RWPE1 (cell line): ENCODE data around the gene SAMD4A.

Experiments
- CTCF ChIA-PET: fragments of 350-600 bp; sonication (Branson Sonifier 250); formaldehyde crosslinking; extraction: SDS; loops from one replicate; lab custom pipeline; 2021; lab: Yijun Ruan, JAX
- POLR2A ChIA-PET: fragments of 400-600 bp; formaldehyde crosslinking; extraction: SDS; loops from one replicate; lab custom pipeline; 2020; ENCODE audit warnings: antibody characterized with exemption; ENCODE audit not compliant: low non-redundant PET; lab: Yijun Ruan, JAX
- DNase-seq: peaks from one replicate; pipeline ENCODE4 v3.0.0; 2012; ENCODE audit warnings: low spot score
- H3K27ac ChIP-seq: fragments of 450-650 bp; 2 replicates; pipeline ENCODE4 v1.5.1; 2017
- TF ChIP-seq, protein P1 (sequence below): fragments of 450-650 bp; conservative IDR thresholded peaks from 2 replicates; pipeline ENCODE4 v1.5.1; 2017; ENCODE audit warnings: low read depth, mild to moderate bottlenecking

Gene SAMD4A

GRCh38 chr14:54688229-54688628, 121.3 kb downstream of the SAMD4A start:
- DNase-seq: no peak
- TF ChIP-seq, protein P1, sequence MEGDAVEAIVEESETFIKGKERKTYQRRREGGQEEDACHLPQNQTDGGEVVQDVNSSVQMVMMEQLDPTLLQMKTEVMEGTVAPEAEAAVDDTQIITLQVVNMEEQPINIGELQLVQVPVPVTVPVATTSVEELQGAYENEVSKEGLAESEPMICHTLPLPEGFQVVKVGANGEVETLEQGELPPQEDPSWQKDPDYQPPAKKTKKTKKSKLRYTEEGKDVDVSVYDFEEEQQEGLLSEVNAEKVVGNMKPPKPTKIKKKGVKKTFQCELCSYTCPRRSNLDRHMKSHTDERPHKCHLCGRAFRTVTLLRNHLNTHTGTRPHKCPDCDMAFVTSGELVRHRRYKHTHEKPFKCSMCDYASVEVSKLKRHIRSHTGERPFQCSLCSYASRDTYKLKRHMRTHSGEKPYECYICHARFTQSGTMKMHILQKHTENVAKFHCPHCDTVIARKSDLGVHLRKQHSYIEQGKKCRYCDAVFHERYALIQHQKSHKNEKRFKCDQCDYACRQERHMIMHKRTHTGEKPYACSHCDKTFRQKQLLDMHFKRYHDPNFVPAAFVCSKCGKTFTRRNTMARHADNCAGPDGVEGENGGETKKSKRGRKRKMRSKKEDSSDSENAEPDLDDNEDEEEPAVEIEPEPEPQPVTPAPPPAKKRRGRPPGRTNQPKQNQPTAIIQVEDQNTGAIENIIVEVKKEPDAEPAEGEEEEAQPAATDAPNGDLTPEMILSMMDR: no peak
- 0 out of 2 replicates have a peak overlapping the region, but pooled peaks have one; percentile 17 for H3K27ac ChIP-seq
- POLR2A ChIA-PET: interaction anchor here (0.6 kb wide), 1 partner anchor 30 kb away, joined by 3 read pairs; no protein-coding TSS in a partner anchor
- CTCF ChIA-PET: no interaction called here

- TF ChIP-seq, protein P1: no peak
- no peak for DNase-seq
- POLR2A ChIA-PET: no interaction called here
- CTCF ChIA-PET: interaction anchor here (0.6 to 2.0 kb wide), 3 partner anchors 123 to 126 kb away, joined by 5 to 9 read pairs (median 6); partner anchors contain the start of gene SAMD4A
- H3K27ac ChIP-seq: no peak overlapping the region
These were observed 123.0 kb downstream of the SAMD4A start for GRCh38 chr14:54689928-54690327.

DNA sequence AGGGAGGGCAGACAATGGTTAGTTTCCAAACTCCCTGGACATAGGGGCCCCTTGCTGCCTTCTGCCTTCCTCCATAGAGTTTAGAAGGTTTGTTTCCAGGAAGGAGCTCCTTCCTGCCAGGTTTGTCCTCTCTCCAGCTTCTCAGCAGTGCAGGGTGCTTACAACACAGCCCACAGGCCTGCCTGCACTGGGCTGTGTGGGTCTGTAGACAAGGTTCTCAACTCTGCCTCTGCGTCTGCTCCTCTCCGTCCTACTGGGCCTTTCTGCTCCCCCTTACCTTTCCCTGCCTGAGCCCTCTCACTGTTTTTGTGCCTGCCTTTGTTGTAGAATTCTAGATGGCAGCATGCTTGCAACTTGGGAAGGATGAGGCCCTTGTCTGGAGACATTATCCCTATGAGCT, 124.0 kb downstream of the SAMD4A start:
- ChIA-PET POLR2A (no interaction called here), CTCF (interaction anchor here (0.5 to 2.0 kb wide), 20 partner anchors 9 to 732 kb away, joined by 3 to 9 read pairs (median 4); partner anchors contain the start of gene SAMD4A)
- H3K27ac ChIP-seq: peak overlapping the region; percentile 19; the same call in 1 of the 2 replicates
- TF ChIP-seq, protein P1: no peak
- no peak for DNase-seq

DNA sequence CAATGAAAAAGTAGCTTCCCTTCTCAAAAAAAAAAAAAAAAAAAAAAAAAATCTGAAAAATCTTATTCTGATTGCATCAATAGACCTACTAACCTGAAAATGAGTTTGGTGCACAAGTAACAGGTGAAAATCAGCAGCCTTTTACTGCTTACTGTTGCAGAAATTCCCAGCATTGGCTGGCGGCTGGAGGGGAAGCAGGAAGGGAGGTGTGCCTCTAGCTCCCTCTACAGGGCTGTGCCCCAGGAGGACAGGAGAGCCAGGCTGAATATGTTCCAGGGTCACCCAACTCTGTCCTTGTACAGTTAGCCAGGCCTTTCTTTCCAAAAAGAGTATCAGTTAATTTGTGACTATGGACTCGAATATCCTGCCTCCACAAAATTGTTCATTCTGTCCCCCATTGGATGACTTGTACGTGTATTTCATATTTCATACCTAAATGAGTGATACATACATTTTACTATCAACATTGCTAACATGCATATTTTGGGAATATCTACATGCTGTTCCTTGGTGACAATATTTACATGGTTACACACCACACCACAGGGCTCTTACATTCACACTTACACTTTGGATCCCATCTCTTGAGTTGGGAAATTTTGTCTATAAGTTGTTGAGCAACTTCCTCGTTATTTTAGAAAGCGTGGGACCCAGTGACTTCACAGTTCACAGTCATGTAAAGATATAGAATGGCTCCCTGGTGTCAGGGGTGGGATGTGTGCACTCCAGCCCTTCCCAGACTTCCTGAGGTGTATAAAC, 124.8 kb downstream of the SAMD4A start:
- H3K27ac ChIP-seq: no peak overlapping the region
- DNase-seq: peak; percentile 63
- TF ChIP-seq, protein P1: peak; percentile 87
- ChIA-PET POLR2A (no interaction called here), CTCF (interaction anchor here (0.6 to 2.0 kb wide), 22 partner anchors 9 to 733 kb away, joined by 3 to 9 read pairs (median 4); partner anchors contain the start of gene SAMD4A)

DNA sequence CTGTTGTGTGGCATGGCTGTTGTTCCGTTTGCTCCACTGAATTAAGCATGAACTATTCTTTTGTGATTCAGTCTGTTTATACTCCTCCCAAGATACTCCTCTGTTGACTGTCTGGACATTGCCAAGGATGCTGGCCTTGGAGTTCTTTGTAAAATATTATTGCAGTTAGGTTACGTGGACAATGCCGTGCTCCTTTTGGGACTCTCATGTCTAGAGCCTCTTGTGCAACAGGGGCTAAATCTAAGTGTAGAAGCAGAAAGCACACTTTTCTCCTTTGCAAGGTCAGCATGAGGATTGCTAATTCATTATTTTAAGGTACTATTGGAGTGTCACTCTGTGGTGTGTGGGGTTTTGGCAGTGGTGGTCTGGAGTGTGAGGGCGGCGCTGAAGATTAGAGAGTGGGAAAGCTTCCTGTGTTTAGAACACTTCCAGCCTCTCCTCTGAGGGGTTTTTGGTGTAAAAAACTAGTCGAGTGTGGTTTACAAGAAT, 125.4 kb downstream of the SAMD4A start:
- CTCF ChIA-PET: no interaction called here
- H3K27ac ChIP-seq: no peak overlapping the region
- DNase-seq: no peak
- POLR2A ChIA-PET: no interaction called here
- TF ChIP-seq, protein P1: no peak

GRCh38 chr14:54693761-54694160, 126.8 kb downstream of the SAMD4A start:
- ChIA-PET POLR2A (no interaction called here), CTCF (no interaction called here)
- H3K27ac ChIP-seq: no peak overlapping the region
- no peak for DNase-seq
- TF ChIP-seq, protein P1: no peak
